GM12801 (cell line): ENCODE measurements around the gene SEC61A1.

Experiments
- TF ChIP-seq, protein P1 (sequence below): IDR thresholded peaks from one replicate; pipeline ENCODE4 v1.5.1; 2011; ENCODE audit warnings: control low read depth; ENCODE audit not compliant: insufficient read length; ENCODE audit errors: extremely low read depth

The SEC61A1 gene

DNA sequence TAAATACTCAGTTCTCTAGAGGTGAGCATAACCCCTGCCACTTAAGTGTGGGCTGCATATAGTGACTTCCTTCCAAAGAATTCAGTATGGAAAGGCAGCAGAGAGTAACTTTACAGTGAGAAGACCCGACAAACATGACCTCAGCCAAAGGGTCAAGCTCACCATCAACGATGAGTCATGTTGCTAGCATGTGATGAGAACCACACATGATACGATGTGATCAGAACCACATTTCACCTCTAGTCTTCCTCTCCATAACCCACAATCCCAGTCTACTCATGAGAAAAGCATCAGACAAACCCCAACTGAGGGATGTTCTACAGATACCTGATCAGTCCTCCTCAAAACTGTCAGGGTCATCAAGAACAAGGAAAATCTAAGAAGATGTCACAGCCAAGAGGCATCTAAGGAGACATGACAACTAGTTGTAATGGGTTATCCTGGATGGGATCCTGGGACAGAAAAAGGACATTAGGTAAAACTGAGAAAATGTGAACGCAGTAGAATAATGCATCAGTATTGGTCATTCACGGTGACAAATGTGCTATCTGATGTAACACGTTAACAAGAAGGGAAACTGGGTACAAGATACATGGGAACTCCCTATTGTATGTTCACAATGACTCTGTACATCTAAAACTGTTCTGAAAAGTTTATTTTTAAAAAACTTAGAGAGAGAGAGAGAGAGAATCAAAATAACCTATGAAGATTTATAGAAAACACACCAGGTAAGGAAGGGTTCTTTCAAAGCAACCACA, 28.3 kb downstream of the SEC61A1 start:
- TF ChIP-seq, protein P1, sequence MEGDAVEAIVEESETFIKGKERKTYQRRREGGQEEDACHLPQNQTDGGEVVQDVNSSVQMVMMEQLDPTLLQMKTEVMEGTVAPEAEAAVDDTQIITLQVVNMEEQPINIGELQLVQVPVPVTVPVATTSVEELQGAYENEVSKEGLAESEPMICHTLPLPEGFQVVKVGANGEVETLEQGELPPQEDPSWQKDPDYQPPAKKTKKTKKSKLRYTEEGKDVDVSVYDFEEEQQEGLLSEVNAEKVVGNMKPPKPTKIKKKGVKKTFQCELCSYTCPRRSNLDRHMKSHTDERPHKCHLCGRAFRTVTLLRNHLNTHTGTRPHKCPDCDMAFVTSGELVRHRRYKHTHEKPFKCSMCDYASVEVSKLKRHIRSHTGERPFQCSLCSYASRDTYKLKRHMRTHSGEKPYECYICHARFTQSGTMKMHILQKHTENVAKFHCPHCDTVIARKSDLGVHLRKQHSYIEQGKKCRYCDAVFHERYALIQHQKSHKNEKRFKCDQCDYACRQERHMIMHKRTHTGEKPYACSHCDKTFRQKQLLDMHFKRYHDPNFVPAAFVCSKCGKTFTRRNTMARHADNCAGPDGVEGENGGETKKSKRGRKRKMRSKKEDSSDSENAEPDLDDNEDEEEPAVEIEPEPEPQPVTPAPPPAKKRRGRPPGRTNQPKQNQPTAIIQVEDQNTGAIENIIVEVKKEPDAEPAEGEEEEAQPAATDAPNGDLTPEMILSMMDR = no peak

DNA sequence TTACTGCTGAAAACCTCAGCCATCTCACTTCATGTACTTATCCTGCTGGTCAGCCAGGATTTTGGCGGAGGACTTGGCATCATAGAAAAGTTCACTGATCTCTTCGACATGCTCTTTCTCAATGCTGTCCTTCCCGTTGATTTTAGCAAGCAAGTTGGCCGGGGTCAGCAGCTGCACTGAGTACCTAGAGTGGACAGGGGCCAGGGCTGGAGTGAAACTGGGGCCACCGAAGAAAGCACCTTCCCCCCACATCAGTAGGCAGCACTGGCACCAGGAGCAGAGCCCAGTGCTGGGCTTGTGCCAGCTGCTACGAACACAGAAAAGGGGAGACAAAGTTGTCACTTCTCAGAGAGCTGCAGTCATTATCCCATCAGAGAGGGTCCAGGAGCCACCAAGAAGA, 29.0 kb downstream of the SEC61A1 start:
- TF ChIP-seq, protein P1 = no peak

DNA sequence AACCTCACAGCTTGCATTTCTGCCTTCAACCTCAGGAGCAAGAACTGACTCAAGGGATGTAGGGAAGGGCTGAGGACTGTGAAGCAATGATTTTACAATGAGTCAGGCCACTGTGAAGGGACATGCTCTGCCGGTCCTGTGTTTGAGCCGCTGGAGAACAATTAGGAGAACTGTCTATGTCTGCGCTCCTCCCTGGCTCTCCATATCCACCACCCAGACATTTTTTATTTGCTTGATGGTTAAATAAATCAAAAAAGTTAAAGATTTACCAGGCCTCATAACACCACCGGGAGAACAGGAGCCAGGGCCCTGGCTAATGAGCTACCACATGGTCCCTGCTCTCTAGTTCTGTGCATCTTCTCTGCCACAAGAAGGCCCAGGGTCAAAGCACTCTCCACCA, 29.6 kb downstream of the SEC61A1 start:
- TF ChIP-seq, protein P1 = no peak

DNA sequence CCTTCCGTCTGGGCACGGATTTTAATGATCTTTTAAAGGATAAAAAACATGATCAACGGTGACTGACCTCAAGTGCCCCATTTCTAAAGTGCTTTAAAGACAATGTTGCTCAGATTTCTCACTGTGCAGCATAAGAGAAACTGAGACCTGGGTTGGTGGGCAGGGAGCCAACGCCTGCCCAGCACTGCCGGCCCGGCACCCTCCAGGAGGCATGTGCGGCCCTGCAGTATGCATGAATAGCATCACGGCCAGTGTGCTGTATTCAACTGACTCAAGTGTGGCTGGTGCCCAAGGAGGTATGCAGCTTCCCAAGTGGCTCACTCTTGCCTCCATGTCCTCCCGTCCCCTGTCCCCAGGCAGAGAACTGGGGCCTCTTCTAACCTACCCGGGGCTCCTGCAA, 30.3 kb downstream of the SEC61A1 start:
- TF ChIP-seq, protein P1 = no peak

DNA sequence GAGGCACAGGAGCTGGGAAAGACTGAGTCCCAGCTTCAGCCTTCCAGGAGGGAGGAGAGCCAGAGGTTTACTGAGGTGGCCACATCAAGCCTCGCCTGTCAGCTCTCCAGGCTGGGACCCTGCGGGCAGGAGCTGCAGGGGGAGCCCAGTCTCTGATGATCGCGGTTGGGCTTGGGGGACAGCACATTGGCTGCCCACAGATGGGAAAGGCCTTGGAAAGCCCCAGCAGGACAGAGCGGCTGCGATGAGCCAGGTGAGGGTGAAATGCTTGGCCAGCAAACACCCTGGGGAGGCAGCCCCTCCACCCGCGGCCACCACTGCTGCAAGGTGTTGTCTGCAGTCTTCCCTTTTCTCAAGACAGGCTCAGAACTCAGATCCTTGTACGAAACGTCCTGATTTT, 31.2 kb downstream of the SEC61A1 start:
- TF ChIP-seq, protein P1 = no peak

DNA sequence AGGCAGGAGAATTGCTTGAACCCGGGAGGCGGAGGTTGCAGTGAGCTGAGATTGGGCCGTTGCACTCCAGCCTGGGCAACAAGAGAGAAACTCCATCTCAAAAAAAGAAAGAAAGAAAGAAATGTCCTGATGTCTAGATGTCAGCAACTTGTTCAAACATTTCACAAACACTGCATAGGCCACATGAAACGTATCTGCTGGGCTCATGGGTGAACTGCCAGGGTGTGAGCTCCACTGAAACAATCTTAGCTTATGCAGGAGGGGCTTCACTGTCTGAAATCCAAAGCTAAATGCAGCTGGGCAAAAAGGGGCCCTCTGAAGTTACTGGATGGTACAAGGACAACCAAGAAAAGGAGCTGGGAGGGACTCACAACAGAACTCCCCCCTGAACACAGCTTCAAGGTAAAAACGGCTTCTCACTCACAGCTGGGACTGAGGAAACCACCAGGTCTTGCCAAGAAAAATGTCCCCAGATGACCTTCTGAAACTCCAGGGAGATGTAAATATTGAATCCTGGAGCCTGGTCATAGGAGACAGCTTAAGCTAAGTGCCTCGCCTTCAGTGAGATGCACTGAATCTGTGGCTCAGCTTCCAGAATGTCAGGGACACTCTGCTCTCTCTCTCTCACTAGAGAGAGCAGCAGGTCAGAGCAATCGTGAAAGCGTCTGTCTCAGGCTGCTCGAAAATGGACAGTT, 31.9 kb downstream of the SEC61A1 start:
- TF ChIP-seq, protein P1 = no peak

DNA sequence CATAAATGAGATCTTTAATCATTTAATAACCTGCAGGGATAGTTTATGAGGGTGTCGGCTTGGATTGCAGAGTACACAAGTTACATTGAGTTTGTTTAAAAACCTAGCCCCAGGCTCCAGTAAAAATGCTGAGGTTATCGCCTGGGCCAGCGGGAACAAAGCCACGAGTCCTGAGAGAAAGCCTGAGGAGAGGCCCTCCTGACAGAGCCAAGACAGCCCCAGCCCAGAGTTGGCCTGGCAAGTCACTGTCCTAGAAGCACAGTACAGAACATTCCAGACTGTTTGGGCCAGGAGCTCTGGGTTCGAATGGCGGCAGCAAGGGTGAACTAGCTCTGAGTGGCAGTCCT, 32.4 kb downstream of the SEC61A1 start:
- TF ChIP-seq, protein P1 = no peak
